Activated gamma-delta T cell treated with Interleukin-2 at 50 U/mL for 16 hours (primary cell): ENCODE results near the gene RPL21.
"Not testable (repeated sequence)": the region's sequence is repeated elsewhere in the genome, so short reads cannot be mapped to it uniquely, and the experiment has no call there.

ENCODE experiments used
- DNase-seq: peaks from one replicate; pipeline ENCODE4 v3.0.0-alpha.2; 2020

RPL21 gene

GRCh38 chr13:27251166-27252091, at the start of gene RPL21:
Gene RPL21 (plus strand): TSS chr13:27251558. CDS start chr13:27253777, 2,219 bp downstream.
- peak; percentile 88 for DNase-seq

- DNase-seq: no peak
Measured at GRCh38 chr13:27201661-27202060, 49.7 kb upstream of the RPL21 start.

GRCh38 chr13:27203186-27203585, 48.2 kb upstream of the RPL21 start:
- no peak for DNase-seq

- DNase-seq: no peak
Measured at GRCh38 chr13:27203854-27204253, 47.5 kb upstream of the RPL21 start.

GRCh38 chr13:27208514-27208913, 42.8 kb upstream of the RPL21 start:
- DNase-seq: no peak

GRCh38 chr13:27211271-27211670, 40.1 kb upstream of the RPL21 start:
- no peak for DNase-seq

GRCh38 chr13:27211771-27212364, 39.5 kb upstream of the RPL21 start:
- DNase-seq: no peak

GRCh38 chr13:27213386-27213785, 38.0 kb upstream of the RPL21 start:
- not testable (repeated sequence) for DNase-seq

GRCh38 chr13:27217791-27218190, 33.6 kb upstream of the RPL21 start:
- not testable (repeated sequence) for DNase-seq

GRCh38 chr13:27218861-27219260, 32.5 kb upstream of the RPL21 start:
- not testable (repeated sequence) for DNase-seq

- DNase-seq: no peak
Measured at GRCh38 chr13:27219611-27220010, 31.7 kb upstream of the RPL21 start.

GRCh38 chr13:27222100-27222499, 29.3 kb upstream of the RPL21 start:
- not testable (repeated sequence) for DNase-seq

GRCh38 chr13:27226991-27227390, 24.4 kb upstream of the RPL21 start:
- DNase-seq: no peak

GRCh38 chr13:27228131-27228530, 23.2 kb upstream of the RPL21 start:
- DNase-seq: no peak

GRCh38 chr13:27229642-27230041, 21.7 kb upstream of the RPL21 start:
- no peak for DNase-seq

GRCh38 chr13:27233964-27234363, 17.4 kb upstream of the RPL21 start:
- no peak for DNase-seq

- DNase-seq: no peak
Measured at GRCh38 chr13:27236478-27236877, 14.9 kb upstream of the RPL21 start.

GRCh38 chr13:27242702-27243101, 8.7 kb upstream of the RPL21 start:
- DNase-seq: no peak

- no peak for DNase-seq
Measured at GRCh38 chr13:27245610-27246009, 5.7 kb upstream of the RPL21 start.

GRCh38 chr13:27250833-27251165, 559 bp upstream of the RPL21 start:
- no peak for DNase-seq

GRCh38 chr13:27252467-27252866, 1.1 kb downstream of the RPL21 start:
- DNase-seq: no peak

- no peak for DNase-seq
Measured at GRCh38 chr13:27257233-27257568, 5.8 kb downstream of the RPL21 start.

- no peak for DNase-seq
Measured at GRCh38 chr13:27257648-27258253, 6.4 kb downstream of the RPL21 start.
